A673 (cell line): ENCODE data around the gene CELF4.

Experiments
- CTCF ChIP-seq: fragments of 300-800, 200-600 bp; sonication (generic); conservative IDR thresholded peaks from 2 replicates; pipeline ENCODE4 v1.5.1; 2017; ENCODE audit warnings: low read depth, mild to moderate bottlenecking, antibody characterized with exemption, low read length, moderate library complexity, mixed read lengths
- EZH2 ChIP-seq: fragments of 200-600 bp; sonication (generic); IDR thresholded peaks from 2 replicates; pipeline ENCODE4 v1.6.1; 2017; ENCODE audit warnings: borderline replicate concordance, low read depth, mild to moderate bottlenecking, mixed read lengths, antibody characterized with exemption, low read length; ENCODE audit not compliant: poor library complexity, severe bottlenecking

- no peak for TF ChIP-seq CTCF
- TF ChIP-seq EZH2: no peak
Observed at GRCh38 chr18:37422596-37422995, 143.0 kb downstream of the CELF4 start.
